ENCODE measurements around the gene COX20. TPM values are rescaled to one million over a fixed set of nuclear protein-coding genes. Genes with fewer than 3 reads are reported as not detected.

COX20 gene
- polyA plus RNA-seq, 1 of the 3 experiments (the other 2 are of a cell fraction): 24.8 TPM

DNA sequence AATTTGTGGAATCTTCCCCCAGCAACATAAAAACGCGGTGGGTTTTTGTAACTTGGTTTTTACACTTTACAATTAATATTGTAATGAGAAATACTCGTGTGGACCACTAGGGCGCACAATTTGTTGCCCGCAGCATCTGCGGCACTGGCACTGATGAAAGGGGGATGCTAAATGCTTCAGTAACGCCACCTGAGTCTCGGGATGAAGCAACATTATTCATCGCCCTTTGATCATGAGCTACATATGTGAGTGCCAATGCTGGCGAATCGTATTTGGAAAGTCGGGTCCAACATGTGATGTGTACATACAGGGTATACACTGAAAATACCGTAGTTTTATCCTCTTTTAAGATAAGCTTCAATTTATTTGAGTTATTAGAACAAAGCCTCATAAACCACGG, 34.2 kb upstream of the COX20 start:
- peak; percentile 65 for DNase-seq
- 57% methylated on average over 14 of the region's 14 CpGs for WGBS (ENCODE audit: low lambda C conversion rate)
- Histone ChIP-seq H3K27me3 (ENCODE audit: insufficient read depth) (no peaks in the 10 kb centered on the region), H3K4me1 (ENCODE audit: control insufficient read depth in 1 of 2, insufficient read depth in 2 of 2, low read depth in 1 of 2, low read length in 1 of 2) (no peaks in the 10 kb centered on the region), H3K9ac (no peak overlapping the region), H3K27ac (ENCODE audit: low read depth in 2 of 2, low read length in 1 of 2) (no peak overlapping the region), H3K9me2 (no peaks in the 10 kb centered on the region), H3F3A (replicated peaks; ENCODE audit: insufficient read depth) (no peaks in the 10 kb centered on the region), H3K9me3 (no peaks in the 10 kb centered on the region), H3K4me3 (ENCODE audit: low read depth in 2 of 2, low read length in 1 of 2) (no peak overlapping the region), H3K79me2 (ENCODE audit: insufficient read depth) (no peaks in the 10 kb centered on the region), H2AFZ (ENCODE audit: low read depth) (0 out of 2 replicates have a peak overlapping the region, but pooled peaks have one; percentile 2), H3K36me3 (replicated peaks in 1 of 2; ENCODE audit: control insufficient read depth in 1 of 2, insufficient read depth in 2 of 2, low read length in 1 of 2) (no peaks in the 10 kb centered on the region), H3K4me2 (no peak overlapping the region), H4K20me1 (ENCODE audit: insufficient read depth) (no peaks in the 10 kb centered on the region)
- TF ChIP-seq SMC3 (IDR thresholded peaks at IDR 0.05; ENCODE audit: low read depth, low read length) (peak; percentile 52), RAD21 (IDR thresholded peaks at IDR 0.05; ENCODE audit: low read length) (peak; percentile 64), CHD2 (IDR thresholded peaks at IDR 0.05; ENCODE audit: low read length, partially characterized antibody) (no peak)
- TF ChIP-seq, protein P1, sequence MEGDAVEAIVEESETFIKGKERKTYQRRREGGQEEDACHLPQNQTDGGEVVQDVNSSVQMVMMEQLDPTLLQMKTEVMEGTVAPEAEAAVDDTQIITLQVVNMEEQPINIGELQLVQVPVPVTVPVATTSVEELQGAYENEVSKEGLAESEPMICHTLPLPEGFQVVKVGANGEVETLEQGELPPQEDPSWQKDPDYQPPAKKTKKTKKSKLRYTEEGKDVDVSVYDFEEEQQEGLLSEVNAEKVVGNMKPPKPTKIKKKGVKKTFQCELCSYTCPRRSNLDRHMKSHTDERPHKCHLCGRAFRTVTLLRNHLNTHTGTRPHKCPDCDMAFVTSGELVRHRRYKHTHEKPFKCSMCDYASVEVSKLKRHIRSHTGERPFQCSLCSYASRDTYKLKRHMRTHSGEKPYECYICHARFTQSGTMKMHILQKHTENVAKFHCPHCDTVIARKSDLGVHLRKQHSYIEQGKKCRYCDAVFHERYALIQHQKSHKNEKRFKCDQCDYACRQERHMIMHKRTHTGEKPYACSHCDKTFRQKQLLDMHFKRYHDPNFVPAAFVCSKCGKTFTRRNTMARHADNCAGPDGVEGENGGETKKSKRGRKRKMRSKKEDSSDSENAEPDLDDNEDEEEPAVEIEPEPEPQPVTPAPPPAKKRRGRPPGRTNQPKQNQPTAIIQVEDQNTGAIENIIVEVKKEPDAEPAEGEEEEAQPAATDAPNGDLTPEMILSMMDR (IDR thresholded peaks at IDR 0.05): peak; percentile 68
- CTCF ChIA-PET: interaction anchor here (0.6 to 3.7 kb wide), 15 partner anchors 9 to 241 kb away, joined by 3 to 25 read pairs (median 4); a partner anchor contains a TSS
- POLR2A ChIA-PET: no interaction called here

DNA sequence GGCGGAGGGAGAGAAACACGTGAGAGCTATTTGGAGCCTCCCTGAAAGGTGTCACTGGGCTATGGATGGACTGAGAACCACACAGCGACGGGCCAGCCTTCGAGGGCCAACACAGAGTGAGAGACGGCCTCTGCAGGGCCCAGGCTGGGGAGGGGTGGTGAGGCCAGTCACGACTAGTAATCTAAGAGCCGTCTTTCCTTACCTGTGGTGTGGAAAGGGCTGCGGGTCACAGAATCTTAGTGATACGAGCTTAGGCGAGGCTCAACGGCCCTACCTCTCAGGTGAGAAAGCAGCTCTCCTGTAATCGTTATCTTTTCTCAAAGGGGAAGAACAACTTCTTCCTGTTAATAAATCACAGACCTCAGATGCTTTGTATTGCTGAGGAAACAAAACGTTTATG, 33.4 kb upstream of the COX20 start:
- Histone ChIP-seq H4K20me1 (ENCODE audit: insufficient read depth) (no peaks in the 10 kb centered on the region), H3F3A (replicated peaks; ENCODE audit: insufficient read depth) (no peaks in the 10 kb centered on the region), H3K4me3 (ENCODE audit: low read depth in 2 of 2, low read length in 1 of 2) (no peak overlapping the region), H3K9ac (no peak overlapping the region), H2AFZ (ENCODE audit: low read depth) (no peak overlapping the region), H3K9me3 (no peaks in the 10 kb centered on the region), H3K36me3 (replicated peaks in 1 of 2; ENCODE audit: control insufficient read depth in 1 of 2, insufficient read depth in 2 of 2, low read length in 1 of 2) (no peaks in the 10 kb centered on the region), H3K9me2 (no peaks in the 10 kb centered on the region), H3K4me1 (ENCODE audit: control insufficient read depth in 1 of 2, insufficient read depth in 2 of 2, low read depth in 1 of 2, low read length in 1 of 2) (no peaks in the 10 kb centered on the region), H3K27ac (ENCODE audit: low read depth in 2 of 2, low read length in 1 of 2) (no peak overlapping the region), H3K4me2 (no peak overlapping the region), H3K79me2 (ENCODE audit: insufficient read depth) (no peaks in the 10 kb centered on the region), H3K27me3 (ENCODE audit: insufficient read depth) (no peaks in the 10 kb centered on the region)
- TF ChIP-seq PBX3 (IDR thresholded peaks at IDR 0.05) (no peak), EZH2phosphoT487 (IDR thresholded peaks at IDR 0.05; ENCODE audit: borderline replicate concordance, low read depth) (no peak), TCF12 (IDR thresholded peaks at IDR 0.05) (no peak), POLR2AphosphoS5 (IDR thresholded peaks at IDR 0.05; ENCODE audit: low read depth, low read length) (no peak), SIN3A (IDR thresholded peaks at IDR 0.05; ENCODE audit: borderline replicate concordance, low read depth, low read length) (no peak), CHD2 (IDR thresholded peaks at IDR 0.05; ENCODE audit: low read length, partially characterized antibody) (no peak), EP300 (IDR thresholded peaks at IDR 0.05; ENCODE audit: borderline replicate concordance in 1 of 2, low read depth in 1 of 2, low read length in 1 of 2) (no peak)
- ChIA-PET POLR2A (no interaction called here), CTCF (interaction anchor here (1.0 to 3.7 kb wide), 9 partner anchors 11 to 241 kb away, joined by 3 to 25 read pairs (median 4); no protein-coding TSS in a partner anchor)
- no peak for DNase-seq
- WGBS (ENCODE audit: low lambda C conversion rate): 85% methylated on average over 14 of the region's 14 CpGs
